GM18511 (cell line): Measurements from ENCODE around the gene NAA16.
"Not testable (repeated sequence)": the region's sequence is repeated elsewhere in the genome, so short reads cannot be mapped to it uniquely, and the experiment has no call there.

Source experiments
- ATAC-seq: cut with Tn5 transposase; IDR thresholded peaks from one replicate; pipeline ENCODE4 v1.9.1; 2021; ENCODE audit warnings: mild to moderate bottlenecking, moderate library complexity; ENCODE audit not compliant: unreplicated experiment

Gene NAA16

GRCh38 chr13:41405367-41405766 lies 94.3 kb downstream of the NAA16 start:
- no peak for ATAC-seq

- no peak for ATAC-seq
Measured at GRCh38 chr13:41407380-41407779, 96.3 kb downstream of the NAA16 start.

GRCh38 chr13:41408121-41408520 lies 97.1 kb downstream of the NAA16 start:
- no peak for ATAC-seq

- ATAC-seq = no peak
Measured at GRCh38 chr13:41408746-41409145, 97.7 kb downstream of the NAA16 start.

GRCh38 chr13:41409611-41410010 lies 98.5 kb downstream of the NAA16 start:
- ATAC-seq = no peak

- no peak for ATAC-seq
Measured at GRCh38 chr13:41411060-41411459, 100.0 kb downstream of the NAA16 start.

GRCh38 chr13:41411522-41411921 lies 100.5 kb downstream of the NAA16 start:
- no peak for ATAC-seq

GRCh38 chr13:41413872-41414271 lies 102.8 kb downstream of the NAA16 start:
- ATAC-seq = no peak

- ATAC-seq = no peak
Measured at GRCh38 chr13:41416276-41416675, 105.2 kb downstream of the NAA16 start.

- no peak for ATAC-seq
Measured at GRCh38 chr13:41418027-41418426, 107.0 kb downstream of the NAA16 start.

- ATAC-seq = no peak
Measured at GRCh38 chr13:41418731-41419130, 107.7 kb downstream of the NAA16 start.

- no peak for ATAC-seq
Measured at GRCh38 chr13:41419206-41419605, 108.1 kb downstream of the NAA16 start.

GRCh38 chr13:41420146-41420545 lies 109.1 kb downstream of the NAA16 start:
- no peak for ATAC-seq

- not testable (repeated sequence) for ATAC-seq
Measured at GRCh38 chr13:41421330-41421729, 110.3 kb downstream of the NAA16 start.

GRCh38 chr13:41421983-41422382 lies 110.9 kb downstream of the NAA16 start:
- not testable (repeated sequence) for ATAC-seq

GRCh38 chr13:41423259-41423658 lies 112.2 kb downstream of the NAA16 start:
- not testable (repeated sequence) for ATAC-seq

GRCh38 chr13:41424675-41425074 lies 113.6 kb downstream of the NAA16 start:
- not testable (repeated sequence) for ATAC-seq

GRCh38 chr13:41426047-41426446 lies 115.0 kb downstream of the NAA16 start:
- no peak for ATAC-seq
